T-helper 1 cell (primary cell): ENCODE measurements around the gene CHD1.
"Not testable (repeated sequence)": the region's sequence is repeated elsewhere in the genome, so short reads cannot be mapped to it uniquely, and the experiment has no call there.

Source experiments
- DNase-seq, 5 donors: peaks; one replicate each; pipeline ENCODE4 v3.0.0-alpha.2; 2012 to 2020
- total RNA-seq, 4 donors: gene quantifications; one replicate each; lab custom pipeline; 2026; lab: John Stamatoyannopoulos, UW

The CHD1 gene
- 332 to 642 (median 425) reads per million in 4 donors for total RNA-seq

DNA sequence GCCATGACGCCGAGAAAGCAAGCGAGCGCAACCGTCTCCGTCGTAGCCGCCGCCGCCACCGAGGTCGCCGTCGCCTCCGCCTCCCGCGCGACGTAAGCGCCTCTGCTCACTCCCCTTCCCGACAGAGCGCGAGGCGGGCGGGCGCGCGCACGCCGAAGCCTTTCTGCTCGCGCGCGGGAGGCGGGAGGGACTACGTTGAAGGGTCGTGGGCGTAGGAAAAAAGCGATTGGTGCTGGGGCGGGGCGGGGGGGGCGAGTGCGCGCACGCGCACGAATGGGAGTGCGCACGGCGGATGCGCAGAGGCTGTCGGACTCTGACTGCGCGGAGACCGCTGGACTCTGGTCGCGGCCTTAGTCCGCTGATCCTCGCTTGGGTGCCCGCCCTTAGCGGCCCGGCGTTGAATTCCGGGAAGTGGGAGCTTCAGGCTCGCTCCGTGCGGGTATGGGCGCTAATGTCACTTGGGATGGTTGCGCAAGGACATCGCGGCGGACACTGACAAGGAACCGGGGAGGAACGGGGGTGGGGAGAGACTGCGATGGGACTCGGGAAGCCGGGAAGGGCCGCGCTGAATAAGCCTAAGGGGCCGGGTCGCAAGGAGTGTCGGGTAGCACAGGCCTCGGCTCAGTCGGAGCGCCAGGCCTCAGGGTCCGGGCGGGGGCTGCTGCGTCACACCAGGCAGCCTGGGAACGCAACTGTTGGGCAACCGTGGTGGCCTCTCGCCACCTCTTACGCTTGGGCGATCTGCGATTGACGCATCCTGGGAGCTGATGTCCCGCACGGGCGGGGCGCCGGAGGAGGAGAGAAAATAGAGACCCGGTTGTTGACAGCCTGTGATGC lies at the start of gene CHD1:
TSS of gene CHD1 (minus strand) at position 135 of the 837 bp plus-strand sequence. CDS start 2,621 bp downstream, outside the sequence.
- DNase-seq, result peak; percentile 90 to 98 (median 94)

DNA sequence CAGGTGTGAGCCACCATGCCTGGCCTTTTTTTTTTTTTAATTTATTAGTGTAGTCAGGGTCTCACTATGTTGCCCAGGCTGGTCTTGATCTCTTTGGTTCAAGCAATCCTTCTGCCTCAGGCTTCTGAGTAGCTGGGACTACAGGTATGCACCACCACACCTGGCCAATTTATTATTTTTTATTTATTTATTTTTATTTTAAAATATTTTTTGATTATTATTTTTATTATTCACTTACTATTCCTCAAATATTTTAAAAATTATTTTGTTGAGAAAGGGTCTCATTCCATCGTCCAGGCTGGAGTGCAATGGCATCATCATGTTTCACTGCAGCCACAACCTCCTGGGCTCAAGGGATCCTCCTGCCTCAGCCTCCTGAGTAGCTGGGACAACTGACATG lies 49.7 kb upstream of the CHD1 start:
- no peak for DNase-seq

DNA sequence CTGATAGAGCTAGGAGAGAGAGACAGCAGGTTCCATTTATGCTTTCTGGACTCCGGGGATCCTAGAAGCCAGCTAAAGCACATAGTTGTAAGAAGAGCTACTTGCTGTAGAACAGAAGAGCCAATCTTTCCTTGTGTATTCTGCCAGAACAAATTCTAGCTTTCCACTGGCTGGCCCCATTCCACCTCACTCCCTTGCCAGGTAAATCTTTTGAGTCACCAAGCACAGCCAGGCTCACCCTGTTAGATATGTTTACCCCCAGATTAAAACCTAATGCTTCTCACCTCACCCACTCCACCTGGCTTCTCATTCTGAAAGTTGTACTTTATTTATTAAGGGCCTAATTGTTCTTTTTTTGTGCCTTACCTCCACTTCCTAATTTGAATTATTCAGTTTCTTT lies 48.9 kb upstream of the CHD1 start:
- DNase-seq, result no peak

DNA sequence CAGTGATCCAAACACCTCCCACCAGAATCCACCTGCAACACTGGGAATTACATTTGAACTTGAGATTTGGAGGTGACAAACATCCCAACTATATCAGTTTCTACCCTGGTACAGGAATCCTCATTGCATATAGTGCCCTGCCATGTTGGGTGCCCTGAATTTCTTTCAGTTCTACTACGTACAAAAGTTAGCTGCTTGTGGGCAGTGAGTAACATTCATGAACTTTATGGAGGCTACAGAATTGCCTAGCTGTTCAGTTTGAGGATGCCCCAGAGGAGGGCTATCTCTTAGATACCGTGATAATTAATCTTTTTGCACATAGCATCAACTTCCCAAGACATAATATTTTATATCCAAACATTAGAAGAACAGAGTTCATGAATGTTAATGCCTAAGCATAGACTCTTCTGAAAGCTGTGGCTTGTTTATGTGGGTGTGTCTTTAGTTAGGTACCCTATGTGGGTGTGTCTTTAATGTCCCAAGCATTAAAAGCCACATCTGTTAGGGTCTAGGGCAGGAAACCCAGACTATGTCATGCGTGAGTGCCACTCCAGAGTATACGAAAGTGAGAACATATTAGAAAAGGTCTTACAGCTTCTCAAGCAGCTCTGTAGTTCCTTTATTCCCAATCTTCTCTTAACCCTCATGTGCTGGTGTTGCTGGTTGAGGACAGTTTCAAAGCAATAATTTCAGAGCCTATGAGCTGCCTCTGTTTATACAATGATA lies 47.0 kb upstream of the CHD1 start:
- DNase-seq, result peak in 1 of 5 donors; percentile 0

DNA sequence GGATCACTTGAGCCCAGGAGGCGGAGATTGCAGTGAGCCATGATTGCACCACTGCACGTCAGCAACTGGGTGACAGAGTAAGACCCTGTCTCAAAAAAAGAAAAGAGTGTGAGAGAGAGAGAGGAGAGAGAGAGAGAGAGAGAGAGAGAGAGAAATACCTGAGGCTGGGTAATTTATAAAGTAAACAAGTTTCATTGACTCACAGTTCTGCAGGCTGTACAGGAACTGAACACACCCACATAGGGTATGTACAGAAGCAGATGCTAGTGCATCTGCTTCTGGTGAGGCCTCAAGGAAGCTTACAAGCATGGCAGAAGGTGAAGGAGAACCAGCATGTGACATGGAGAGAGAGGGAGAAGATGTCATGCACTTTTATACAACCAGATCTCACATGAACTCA lies 46.4 kb upstream of the CHD1 start:
- no peak for DNase-seq

DNA sequence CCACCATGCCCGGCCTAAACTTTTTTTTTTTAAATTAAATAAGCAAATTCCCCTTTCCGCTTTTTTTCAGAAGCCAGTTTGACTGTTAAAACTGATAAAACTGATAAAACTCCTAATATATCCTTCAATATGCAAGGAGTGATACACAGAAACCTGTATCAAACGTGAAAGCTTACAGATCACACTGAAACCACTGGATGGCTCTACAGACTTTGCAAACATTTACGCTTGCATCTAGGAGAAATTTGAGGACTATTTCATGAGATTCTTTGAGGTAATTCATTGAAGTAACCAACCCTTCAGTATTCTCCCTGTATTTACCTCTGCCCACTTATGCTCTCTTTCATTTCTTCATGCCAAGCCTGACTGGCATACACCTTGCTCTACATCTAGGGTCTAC lies 40.6 kb upstream of the CHD1 start:
- DNase-seq, result no peak

DNA sequence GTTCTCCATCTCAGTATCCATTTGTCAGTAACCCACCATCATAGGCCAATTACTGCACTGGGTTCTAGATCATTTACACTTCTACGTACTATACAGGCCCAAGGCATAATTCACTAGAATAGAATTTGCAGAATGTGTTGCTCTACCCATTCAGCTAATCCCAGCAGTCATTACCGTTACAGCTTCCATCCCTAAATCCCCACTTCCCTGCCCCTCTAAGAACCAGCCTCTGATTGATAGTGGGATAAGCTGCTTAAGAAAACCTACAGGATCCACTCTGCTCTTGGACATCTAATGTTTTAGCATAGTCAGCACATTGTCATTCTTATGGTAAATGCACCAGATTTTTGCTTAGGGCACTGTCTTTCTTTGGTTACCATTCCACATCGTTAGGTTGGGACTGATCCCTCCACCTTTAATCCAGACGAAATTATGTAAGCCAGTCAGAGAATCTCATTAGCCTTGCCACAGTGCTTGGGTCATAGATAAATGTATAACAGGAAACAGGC lies 39.3 kb upstream of the CHD1 start:
- DNase-seq, result no peak

DNA sequence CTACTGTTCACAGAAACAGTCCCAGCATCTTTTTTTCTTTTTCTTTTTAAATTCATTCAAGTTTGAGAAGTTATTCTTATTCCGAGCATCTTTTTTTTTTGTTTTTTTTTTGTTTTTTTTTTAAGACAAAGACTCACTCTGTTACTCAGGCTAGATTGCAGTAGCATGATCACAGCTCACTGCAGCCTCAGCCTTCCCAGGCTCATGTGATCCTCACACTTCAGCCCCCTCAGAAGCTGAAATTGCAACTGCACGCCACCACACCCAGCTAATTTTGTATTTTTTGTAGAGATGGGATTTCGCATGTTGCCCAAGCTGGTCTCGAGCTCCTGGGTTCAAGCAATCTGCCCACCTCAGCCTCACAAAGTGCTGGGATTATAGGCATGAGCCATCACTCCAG lies 36.4 kb upstream of the CHD1 start:
- DNase-seq, result no peak

DNA sequence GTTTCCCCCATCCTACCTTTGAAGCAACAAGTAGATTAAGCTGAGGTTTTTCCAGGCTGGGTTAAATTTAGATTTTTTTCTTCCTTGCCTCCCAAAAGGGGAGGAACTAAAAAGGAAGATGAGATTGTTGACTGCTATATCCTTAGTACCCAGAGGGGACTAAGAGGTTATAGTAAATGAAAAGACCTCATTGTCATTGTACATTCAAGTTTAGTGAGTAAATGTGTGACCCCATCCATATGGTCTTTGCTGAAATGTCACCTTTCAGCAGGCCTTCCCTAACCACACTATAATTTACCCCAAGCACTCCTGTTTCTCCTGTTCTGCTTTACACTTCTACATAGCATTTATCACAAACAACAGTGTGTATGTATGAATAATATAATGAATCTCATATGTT lies 35.8 kb upstream of the CHD1 start:
- DNase-seq, result no peak

DNA sequence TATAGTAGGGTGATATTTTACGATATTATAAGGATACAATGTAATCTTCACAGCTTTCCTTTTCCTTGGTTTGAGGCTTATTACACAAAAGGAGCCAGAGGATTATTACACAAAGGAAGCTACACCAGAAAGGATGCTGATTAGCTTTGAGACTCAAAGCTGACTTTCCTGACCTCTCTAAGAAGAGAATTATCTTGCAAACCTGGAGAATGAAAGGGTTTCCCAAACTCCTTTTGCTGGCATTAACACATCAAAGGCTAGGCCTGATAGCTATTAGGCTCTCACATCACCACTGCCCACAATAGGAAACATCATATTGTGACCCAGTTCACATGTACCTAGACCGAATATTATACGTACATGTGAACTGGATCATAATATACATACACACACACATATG lies 34.2 kb upstream of the CHD1 start:
- no peak for DNase-seq

DNA sequence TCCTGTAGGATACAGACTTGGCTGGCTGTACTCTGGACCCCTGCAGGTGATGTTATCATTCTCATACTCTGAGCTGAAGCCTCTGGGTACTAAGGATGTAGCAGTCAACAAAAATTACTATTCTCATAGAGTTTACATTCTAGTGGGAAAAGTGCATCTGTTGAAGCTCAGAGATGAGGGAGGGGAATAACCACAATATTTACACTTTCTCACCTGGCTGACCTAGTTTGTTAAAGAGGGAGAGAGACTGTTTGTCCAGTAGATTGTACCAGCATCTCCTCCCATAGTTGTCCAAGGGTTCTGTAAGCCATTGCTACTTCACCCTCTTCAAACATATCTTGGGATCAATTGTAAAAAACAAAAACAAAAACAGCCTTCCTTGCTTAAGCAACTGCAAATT lies 33.8 kb upstream of the CHD1 start:
- DNase-seq, result no peak

DNA sequence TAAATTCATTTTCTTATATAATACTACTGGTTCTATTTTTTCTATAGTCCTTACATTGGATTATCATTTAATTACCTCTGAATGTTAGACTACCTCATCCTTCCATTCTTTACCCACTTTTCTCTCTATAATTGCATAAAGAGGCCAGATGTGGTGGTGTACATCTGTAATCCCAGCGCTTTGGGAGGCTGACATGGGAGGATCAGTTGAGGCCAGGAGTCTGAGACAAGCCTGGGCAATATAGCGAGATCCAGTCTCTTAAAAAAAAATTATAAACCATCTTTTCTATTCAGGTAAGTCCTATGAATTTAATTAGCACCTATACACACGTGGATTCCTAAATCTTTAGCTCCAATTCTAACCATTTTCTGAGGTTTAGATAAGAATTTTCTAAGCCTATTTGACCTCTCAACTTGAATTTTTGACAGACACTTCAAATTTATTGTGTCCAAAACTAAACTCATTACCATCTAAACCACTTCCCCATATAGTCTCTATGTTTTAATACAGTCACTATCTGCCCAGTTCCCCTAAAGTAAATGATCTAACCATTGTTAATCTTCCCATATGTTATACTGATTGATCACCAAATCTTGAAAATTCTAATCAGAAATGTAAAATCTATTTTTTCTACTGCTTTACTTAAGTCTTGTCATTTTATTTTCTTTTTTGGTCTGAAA lies 33.0 kb upstream of the CHD1 start:
- no peak for DNase-seq

DNA sequence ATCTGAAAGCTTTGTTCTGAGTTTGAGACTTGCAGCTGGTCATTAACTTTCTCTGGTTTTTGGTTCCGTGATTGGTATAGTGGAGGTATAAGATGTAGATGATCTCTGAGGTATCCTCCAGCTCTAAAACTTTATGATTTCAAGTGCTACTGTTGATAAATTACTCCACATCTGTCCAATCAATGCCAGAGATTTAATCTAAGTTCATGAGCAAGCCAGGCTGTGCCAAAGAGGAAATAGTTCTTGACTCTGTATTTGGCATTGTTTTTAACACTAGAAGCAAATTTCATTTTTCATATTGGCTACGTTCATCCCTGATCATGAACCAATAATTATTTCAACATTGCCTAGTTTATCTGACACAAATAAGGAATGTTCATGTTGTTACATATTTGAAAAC lies 28.5 kb upstream of the CHD1 start:
- no peak for DNase-seq

DNA sequence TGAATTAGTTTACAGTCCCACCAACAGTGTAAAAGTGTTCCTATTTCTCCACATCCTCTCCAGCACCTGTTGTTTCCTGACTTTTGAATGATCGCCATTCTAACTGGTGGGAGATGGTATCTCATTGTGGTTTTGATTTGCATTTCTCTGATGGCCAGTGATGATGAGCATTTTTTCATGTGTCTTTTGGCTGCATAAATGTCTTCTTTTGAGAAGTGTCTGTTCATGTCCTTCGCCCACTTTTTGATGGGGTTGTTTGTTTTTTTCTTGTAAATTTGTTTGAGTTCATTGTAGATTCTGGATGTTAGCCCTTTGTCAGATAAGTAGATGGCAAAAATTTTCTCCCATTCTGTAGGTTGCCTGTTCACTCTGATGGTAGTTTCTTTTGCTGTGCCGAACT lies 27.1 kb upstream of the CHD1 start:
- DNase-seq, result not testable (repeated sequence)

DNA sequence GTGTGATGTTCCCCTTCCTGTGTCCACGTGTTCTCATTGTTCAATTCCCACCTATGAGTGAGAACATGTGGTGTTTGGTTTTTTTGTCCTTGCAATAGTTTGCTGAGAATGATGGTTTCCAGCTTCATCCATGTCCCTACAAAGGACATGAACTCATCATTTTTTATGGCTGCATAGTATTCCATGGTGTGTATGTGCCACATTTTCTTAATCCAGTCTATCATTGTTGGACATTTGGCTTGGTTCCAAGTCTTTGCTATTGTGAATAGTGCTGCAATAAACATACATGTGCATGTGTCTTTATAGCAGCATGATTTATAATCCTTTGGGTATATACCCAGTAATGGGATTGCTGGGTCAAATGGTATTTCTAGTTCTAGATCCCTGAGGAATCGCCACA lies 26.7 kb upstream of the CHD1 start:
- DNase-seq, result not testable (repeated sequence)

DNA sequence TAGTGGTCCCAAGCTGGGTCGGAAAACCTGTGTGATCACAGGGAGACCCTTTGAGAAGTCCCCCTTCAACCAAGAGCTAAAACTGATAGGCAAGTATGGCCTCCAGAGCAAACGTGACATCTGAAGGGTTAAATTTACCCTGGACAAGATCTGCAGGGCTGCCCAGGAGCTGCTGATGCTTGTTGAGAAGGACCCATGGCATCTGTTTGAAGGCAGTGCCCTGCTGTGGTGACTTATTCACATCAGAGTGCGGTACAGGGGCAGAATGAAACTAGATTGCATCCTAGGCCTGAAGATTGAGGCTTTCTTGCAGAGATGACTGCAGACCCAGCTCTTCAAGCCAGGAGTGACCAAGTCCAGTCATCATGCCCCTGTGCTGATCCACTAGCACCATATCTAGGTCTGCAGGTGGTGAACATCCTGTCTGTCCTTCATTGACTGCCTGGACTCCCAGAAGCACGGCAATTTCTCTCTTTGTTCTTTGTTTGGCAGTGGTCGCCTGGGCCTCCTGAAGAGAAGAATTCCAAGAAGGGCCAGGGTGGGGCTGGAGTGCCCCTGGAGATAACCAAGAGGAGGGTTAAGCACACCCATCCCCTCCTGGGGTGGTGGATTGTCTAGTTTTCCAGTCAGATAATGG lies 25.7 kb upstream of the CHD1 start:
- DNase-seq, result no peak

DNA sequence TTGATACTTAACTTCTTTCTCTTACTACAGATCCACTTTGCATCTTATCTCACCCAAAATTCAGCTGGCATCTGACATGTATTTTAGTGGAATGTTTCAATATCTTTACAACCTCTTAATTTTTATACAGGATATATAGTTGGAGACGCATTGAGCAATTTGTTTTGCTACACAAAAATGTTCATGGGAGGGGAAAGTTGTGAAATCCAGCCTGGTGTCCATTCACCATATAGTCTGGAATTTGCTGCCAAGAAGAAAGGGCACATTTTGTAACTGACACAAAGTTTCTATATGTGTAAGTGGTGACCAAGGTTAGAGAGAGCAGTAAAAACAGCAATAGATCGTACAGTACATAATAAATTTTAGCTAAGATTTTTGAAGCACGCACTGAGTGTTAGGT lies 14.0 kb upstream of the CHD1 start:
- DNase-seq, result no peak

DNA sequence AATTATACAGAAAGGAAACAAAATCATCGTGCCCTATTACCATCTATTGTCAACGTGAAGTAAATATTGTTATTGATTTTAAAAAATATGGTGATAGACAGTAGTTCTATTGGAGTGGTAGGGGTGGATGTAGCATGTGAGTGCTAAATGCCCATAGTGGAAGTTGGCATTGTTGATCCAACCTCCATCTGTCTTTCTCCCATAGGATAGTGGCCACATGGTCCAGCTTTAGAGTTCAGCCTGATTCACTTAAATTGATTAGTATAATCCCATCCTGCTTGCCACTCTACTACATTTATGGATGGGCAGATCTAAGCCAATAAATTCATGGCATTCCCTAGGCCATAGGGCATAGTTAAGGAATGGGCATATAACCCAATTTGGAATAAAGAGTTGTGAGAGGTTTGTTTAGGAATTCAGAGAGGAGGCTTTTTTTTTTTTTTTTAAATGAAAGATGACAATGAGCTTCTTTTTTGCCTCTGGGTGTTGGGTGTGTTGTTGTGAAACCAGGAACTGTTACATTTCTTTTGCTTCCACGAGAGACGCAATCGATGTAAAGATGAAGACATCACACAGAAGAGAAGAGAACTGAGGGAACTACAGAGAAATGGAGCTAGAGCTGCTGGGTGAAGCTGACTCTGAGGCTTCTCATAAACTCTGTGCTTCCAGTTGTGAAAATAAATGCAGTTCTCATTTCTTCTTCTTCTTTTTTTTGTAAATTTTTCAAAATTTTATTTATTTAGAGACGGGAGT lies 12.5 kb upstream of the CHD1 start:
- no peak for DNase-seq

DNA sequence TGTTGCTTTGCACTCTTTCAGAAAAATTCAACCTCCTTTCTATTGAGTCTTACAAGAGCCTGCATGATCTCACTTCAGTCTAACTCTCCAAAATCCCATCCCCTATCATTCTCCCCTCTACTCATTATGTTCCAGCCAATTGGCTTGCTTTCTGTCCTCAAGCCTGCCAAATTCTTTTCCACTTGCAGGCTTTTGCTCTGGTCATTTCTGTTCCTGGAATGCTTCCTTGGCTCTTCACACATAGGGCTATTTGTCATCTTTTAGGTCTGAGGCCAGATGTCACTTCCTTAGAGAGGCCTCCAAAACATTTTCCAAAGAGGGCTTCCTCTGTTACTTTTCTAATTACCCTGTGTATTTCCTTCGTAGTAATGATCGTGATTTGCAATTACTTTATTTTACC lies 11.8 kb upstream of the CHD1 start:
- no peak for DNase-seq

DNA sequence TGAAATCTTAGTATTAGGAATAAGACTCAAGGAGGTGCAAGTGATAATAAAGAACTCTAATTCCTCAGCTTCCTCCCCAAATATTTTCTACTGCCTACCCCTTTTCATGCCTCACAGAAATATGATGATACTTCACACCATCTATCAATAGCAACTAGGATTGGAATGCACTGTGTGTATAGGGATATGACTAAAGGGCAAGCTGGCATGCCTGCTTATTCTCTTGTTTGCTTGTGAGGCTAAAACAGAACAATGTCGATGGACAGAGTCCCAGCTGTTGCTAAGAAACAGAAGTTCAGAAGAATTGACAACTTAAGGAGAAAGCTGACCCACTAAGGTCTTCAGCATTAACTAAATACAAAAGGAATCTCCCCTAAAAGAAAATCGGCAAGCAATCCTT lies 9.7 kb upstream of the CHD1 start:
- DNase-seq, result no peak

DNA sequence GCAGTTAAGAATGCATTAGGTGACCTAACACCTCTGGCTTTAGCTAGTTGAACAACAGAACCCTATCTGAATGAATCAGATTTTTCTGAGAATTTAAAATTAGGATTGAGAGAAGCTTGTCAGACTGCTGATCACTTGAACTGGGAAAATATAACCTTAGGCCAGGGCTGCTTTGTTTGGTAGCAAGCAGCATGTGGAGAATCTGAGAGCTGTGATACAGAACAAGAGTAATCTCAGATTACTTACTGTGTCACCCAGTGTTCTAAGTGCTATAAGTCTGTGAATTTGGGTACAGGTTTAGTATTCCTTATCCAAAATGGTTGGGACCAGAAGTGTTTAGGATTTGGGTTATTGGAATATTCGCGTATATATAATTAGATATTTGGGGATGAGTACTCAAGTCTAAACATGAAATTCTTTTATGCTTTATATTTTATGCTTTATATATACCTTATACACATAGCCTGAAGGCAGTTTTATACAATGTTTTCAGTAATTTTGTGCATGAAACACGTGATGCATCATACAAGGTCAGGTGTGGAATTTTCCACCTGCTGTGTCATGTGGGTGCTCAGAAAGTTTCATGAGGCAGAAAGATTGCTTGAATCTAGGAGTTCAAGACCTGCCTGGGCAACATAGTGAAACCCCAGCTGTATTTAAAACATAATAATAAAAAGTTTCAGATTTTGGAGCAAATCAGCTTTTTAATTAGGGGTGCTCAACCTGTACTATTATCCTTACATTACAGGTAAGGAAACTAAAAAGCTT lies 8.3 kb upstream of the CHD1 start:
- DNase-seq, result no peak
